GM21447 (cell line): ENCODE results near the gene NARF.

Experiments
- ATAC-seq: cut with Tn5 transposase; IDR thresholded peaks from one replicate; pipeline ENCODE4 v1.9.1; 2021; ENCODE audit not compliant: unreplicated experiment

Gene NARF

GRCh38 chr17:82433560-82434215 is 24.9 kb upstream of the NARF start:
- no peak for ATAC-seq

GRCh38 chr17:82434216-82434565 is 24.4 kb upstream of the NARF start:
- ATAC-seq: peak; percentile 51

- ATAC-seq: no peak
These were observed 23.4 kb upstream of the NARF start for GRCh38 chr17:82435103-82435502.

- ATAC-seq: no peak
These were observed 22.6 kb upstream of the NARF start for GRCh38 chr17:82435601-82436583.

- ATAC-seq: no peak
These were observed 21.8 kb upstream of the NARF start for GRCh38 chr17:82436601-82437324.

- no peak for ATAC-seq
These were observed 21.2 kb upstream of the NARF start for GRCh38 chr17:82437325-82437668.

GRCh38 chr17:82438401-82439193 is 19.9 kb upstream of the NARF start:
- ATAC-seq: no peak

GRCh38 chr17:82439194-82439828 is 19.2 kb upstream of the NARF start:
- no peak for ATAC-seq

GRCh38 chr17:82439829-82440365 is 18.6 kb upstream of the NARF start:
- no peak for ATAC-seq

GRCh38 chr17:82440469-82440981 is 18.0 kb upstream of the NARF start:
- no peak for ATAC-seq

GRCh38 chr17:82440991-82441627 is 17.4 kb upstream of the NARF start:
- no peak for ATAC-seq

- no peak for ATAC-seq
These were observed 16.7 kb upstream of the NARF start for GRCh38 chr17:82441691-82442487.

GRCh38 chr17:82442643-82443464 is 15.7 kb upstream of the NARF start:
- no peak for ATAC-seq

- no peak for ATAC-seq
These were observed 14.9 kb upstream of the NARF start for GRCh38 chr17:82443465-82444283.

GRCh38 chr17:82444284-82444893 is 14.2 kb upstream of the NARF start:
- ATAC-seq: no peak

- ATAC-seq: no peak
These were observed 13.5 kb upstream of the NARF start for GRCh38 chr17:82444941-82445521.
